NCI-H2196 treated with DMSO at 0.1 percent for 48 hours (cell line): ENCODE measurements around the gene FOXP3.

Source experiments
- DNase-seq: peaks from one replicate; lab custom pipeline; 2025; ENCODE audit not compliant: unreplicated experiment; lab: John Stamatoyannopoulos, UW

The FOXP3 gene

GRCh38 chrX:49221868-49222267 lies 42.6 kb downstream of the FOXP3 start:
- DNase-seq, result no peak

GRCh38 chrX:49220100-49220499 lies 44.4 kb downstream of the FOXP3 start:
- DNase-seq, result no peak

- DNase-seq, result no peak
Measured at GRCh38 chrX:49214996-49215526, 49.4 kb downstream of the FOXP3 start.

GRCh38 chrX:49214416-49214815 lies 50.1 kb downstream of the FOXP3 start:
- DNase-seq, result no peak

GRCh38 chrX:49212861-49213260 lies 51.6 kb downstream of the FOXP3 start:
- DNase-seq, result no peak

GRCh38 chrX:49212209-49212608 lies 52.3 kb downstream of the FOXP3 start:
- DNase-seq, result no peak

GRCh38 chrX:49211074-49211473 lies 53.4 kb downstream of the FOXP3 start:
- no peak for DNase-seq

- no peak for DNase-seq
Measured at GRCh38 chrX:49210406-49210805, 54.1 kb downstream of the FOXP3 start.

- DNase-seq, result no peak
Measured at GRCh38 chrX:49209434-49210251, 54.9 kb downstream of the FOXP3 start.

- no peak for DNase-seq
Measured at GRCh38 chrX:49208399-49208798, 56.1 kb downstream of the FOXP3 start.

- DNase-seq, result no peak
Measured at GRCh38 chrX:49206543-49206942, 58.0 kb downstream of the FOXP3 start.

- DNase-seq, result no peak
Measured at GRCh38 chrX:49205443-49205842, 59.1 kb downstream of the FOXP3 start.

- DNase-seq, result no peak
Measured at GRCh38 chrX:49204709-49205108, 59.8 kb downstream of the FOXP3 start.

GRCh38 chrX:49204017-49204416 lies 60.5 kb downstream of the FOXP3 start:
- no peak for DNase-seq

GRCh38 chrX:49203536-49203935 lies 61.0 kb downstream of the FOXP3 start:
- no peak for DNase-seq

- no peak for DNase-seq
Measured at GRCh38 chrX:49202022-49202421, 62.5 kb downstream of the FOXP3 start.
